Kidney tubule cell (primary cell): ENCODE measurements around the gene PLTP.
A peak's percentile ranks its signal among the peaks of the same experiment; 100 is the strongest.
"Not testable (repeated sequence)": the region's sequence is repeated elsewhere in the genome, so short reads cannot be mapped to it uniquely, and the experiment has no call there.

Experiments used
- DNase-seq: peaks from one replicate; pipeline ENCODE4 v3.0.0-alpha.2; 2018; ENCODE audit warnings: low spot score

Gene PLTP

GRCh38 chr20:45911486-45912343 lies at the start of gene PLTP:
PLTP (minus strand) TSS chr20:45912155; CDS start chr20:45911452, 703 bp downstream.
- DNase-seq, result peak; percentile 33

GRCh38 chr20:45959956-45960630 lies 48.1 kb upstream of the PLTP start:
- no peak for DNase-seq

- no peak for DNase-seq
Measured at GRCh38 chr20:45959126-45959525, 47.2 kb upstream of the PLTP start.

- DNase-seq, result no peak
Measured at GRCh38 chr20:45958593-45958992, 46.6 kb upstream of the PLTP start.

GRCh38 chr20:45957021-45957941 lies 45.3 kb upstream of the PLTP start:
- DNase-seq, result no peak

GRCh38 chr20:45956326-45956725 lies 44.4 kb upstream of the PLTP start:
- DNase-seq, result not testable (repeated sequence)

GRCh38 chr20:45953672-45954071 lies 41.7 kb upstream of the PLTP start:
- no peak for DNase-seq

GRCh38 chr20:45952861-45953260 lies 40.9 kb upstream of the PLTP start:
- DNase-seq, result no peak

- no peak for DNase-seq
Measured at GRCh38 chr20:45951925-45952834, 40.2 kb upstream of the PLTP start.

- no peak for DNase-seq
Measured at GRCh38 chr20:45950330-45950646, 38.3 kb upstream of the PLTP start.

GRCh38 chr20:45949542-45950329 lies 37.8 kb upstream of the PLTP start:
- DNase-seq, result no peak

- no peak for DNase-seq
Measured at GRCh38 chr20:45948742-45949541, 37.0 kb upstream of the PLTP start.

GRCh38 chr20:45948261-45948733 lies 36.3 kb upstream of the PLTP start:
- no peak for DNase-seq

GRCh38 chr20:45947110-45947866 lies 35.3 kb upstream of the PLTP start:
- no peak for DNase-seq

- peak; percentile 67 for DNase-seq
Measured at GRCh38 chr20:45946149-45946970, 34.4 kb upstream of the PLTP start.

GRCh38 chr20:45945678-45946148 lies 33.8 kb upstream of the PLTP start:
- DNase-seq, result peak; percentile 22

- DNase-seq, result no peak
Measured at GRCh38 chr20:45944965-45945677, 33.2 kb upstream of the PLTP start.
